Liver (tissue), 3 donors: ENCODE data around the gene TAPBP.
A peak's percentile ranks its signal among the peaks of the same experiment; 100 is the strongest.

Source experiments
- GABPA ChIP-seq, 2 donors: IDR thresholded peaks in 1 of 2; conservative IDR thresholded peaks in 1 of 2; 2 replicates each; pipeline ENCODE4 v1.6.1; 2016; ENCODE audit warnings: antibody characterized with exemption in 2 of 2, mild to moderate bottlenecking in 1 of 2, moderate library complexity in 1 of 2
- RXRA ChIP-seq, 2 donors: IDR thresholded peaks; 2 replicates each; pipeline ENCODE4 v1.6.1; 2017 to 2018; ENCODE audit warnings: antibody characterized with exemption in 2 of 2, mild to moderate bottlenecking in 1 of 2
- SP1 ChIP-seq: IDR thresholded peaks from 2 replicates; pipeline ENCODE4 v1.6.1; 2018; ENCODE audit warnings: antibody characterized with exemption, mild to moderate bottlenecking
- YY1 ChIP-seq: IDR thresholded peaks from 2 replicates; pipeline ENCODE4 v1.6.1; 2016; ENCODE audit warnings: antibody characterized with exemption, mild to moderate bottlenecking
- TF ChIP-seq, protein P1 (sequence below): IDR thresholded peaks from 2 replicates; pipeline ENCODE4 v1.6.1; 2016; ENCODE audit warnings: antibody characterized with exemption
- TF ChIP-seq, protein P2 (sequence below): fragments of 150-350 bp; IDR thresholded peaks from 2 replicates; pipeline ENCODE4 v1.5.1; 2017; ENCODE audit warnings: improper control_type of control experiment, low read depth, low read length; ENCODE audit not compliant: missing input control
- donor health status: healthy.
- donor health status: healthy.

DNA sequence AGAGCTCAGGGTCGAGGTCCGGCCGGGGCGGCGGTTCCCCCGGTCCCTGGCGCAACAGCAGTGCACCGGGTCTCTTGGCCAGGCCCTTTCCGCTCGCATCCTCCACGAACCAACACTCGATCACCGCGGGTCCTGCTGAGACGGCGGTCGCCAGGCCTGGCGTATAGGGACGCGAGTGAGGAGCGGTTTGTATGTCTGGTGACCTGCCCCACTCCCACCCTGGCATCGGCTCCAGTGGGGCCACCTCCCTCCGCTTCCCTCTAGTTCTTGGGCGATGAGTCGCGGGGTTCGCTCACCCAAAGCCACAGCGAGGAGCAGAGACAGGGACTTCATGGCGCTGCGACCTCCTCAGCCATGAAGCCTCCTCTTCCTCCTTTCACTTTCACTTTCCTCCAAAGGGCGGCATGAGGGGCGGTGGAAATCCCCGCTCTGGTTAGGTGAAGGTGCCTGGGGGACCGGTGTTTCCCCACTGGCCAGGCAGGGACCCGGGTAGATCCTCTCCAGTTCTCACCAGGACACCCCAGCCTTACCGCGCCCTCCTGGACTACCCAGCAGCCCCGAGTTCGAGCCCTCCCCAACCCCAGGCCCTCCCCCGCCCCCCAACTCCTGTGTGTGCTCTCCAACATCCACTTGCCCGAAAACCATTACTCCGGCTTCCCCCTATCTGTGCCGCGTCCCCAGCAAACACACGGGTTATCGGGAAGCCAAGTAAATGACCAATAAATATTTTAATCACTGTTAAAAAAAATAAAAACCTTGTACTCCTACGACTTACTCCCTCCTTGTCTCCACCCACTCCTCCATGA lies at the start of gene TAPBP:
- TF ChIP-seq, protein P1, sequence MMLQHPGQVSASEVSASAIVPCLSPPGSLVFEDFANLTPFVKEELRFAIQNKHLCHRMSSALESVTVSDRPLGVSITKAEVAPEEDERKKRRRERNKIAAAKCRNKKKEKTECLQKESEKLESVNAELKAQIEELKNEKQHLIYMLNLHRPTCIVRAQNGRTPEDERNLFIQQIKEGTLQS, result no peak
- TF ChIP-seq RXRA (IDR thresholded peaks at IDR 0.05), result no peak
- TF ChIP-seq, protein P2, sequence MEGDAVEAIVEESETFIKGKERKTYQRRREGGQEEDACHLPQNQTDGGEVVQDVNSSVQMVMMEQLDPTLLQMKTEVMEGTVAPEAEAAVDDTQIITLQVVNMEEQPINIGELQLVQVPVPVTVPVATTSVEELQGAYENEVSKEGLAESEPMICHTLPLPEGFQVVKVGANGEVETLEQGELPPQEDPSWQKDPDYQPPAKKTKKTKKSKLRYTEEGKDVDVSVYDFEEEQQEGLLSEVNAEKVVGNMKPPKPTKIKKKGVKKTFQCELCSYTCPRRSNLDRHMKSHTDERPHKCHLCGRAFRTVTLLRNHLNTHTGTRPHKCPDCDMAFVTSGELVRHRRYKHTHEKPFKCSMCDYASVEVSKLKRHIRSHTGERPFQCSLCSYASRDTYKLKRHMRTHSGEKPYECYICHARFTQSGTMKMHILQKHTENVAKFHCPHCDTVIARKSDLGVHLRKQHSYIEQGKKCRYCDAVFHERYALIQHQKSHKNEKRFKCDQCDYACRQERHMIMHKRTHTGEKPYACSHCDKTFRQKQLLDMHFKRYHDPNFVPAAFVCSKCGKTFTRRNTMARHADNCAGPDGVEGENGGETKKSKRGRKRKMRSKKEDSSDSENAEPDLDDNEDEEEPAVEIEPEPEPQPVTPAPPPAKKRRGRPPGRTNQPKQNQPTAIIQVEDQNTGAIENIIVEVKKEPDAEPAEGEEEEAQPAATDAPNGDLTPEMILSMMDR, result no peak
- TF ChIP-seq SP1, result no peak
- peak; percentile 89 for TF ChIP-seq YY1
- no peak for TF ChIP-seq GABPA (IDR thresholded peaks at IDR 0.05 in 1 of 2, conservative IDR thresholded peaks at IDR 0.05 in 1 of 2)
